Activated CD8-positive, alpha-beta T cell treated with anti-CD3 and anti-CD28 coated beads for 36 hours (primary cell): ENCODE measurements around the gene ZNF586. TPM values are rescaled to one million over a fixed set of nuclear protein-coding genes. Genes with fewer than 3 reads are reported as not detected.
"Not testable (repeated sequence)": the region's sequence is repeated elsewhere in the genome, so short reads cannot be mapped to it uniquely, and the experiment has no call there.

Experiments used
- ATAC-seq: fragments of 200-7000 bp; cut with Tn5 transposase; one replicate; pipeline ENCODE4 v1.10.0; 2021; ENCODE audit warnings: mild to moderate bottlenecking, moderate library complexity
- CTCF ChIA-PET: fragments of 350-600 bp; sonication (Branson Sonifier 250); formaldehyde crosslinking; loops from one replicate; lab custom pipeline; 2021; ENCODE audit warnings: antibody characterized with exemption; lab: Charles Lee
- POLR2A ChIA-PET: fragments of 350-600 bp; sonication (Branson Sonifier 250); formaldehyde crosslinking; loops from one replicate; lab custom pipeline; 2021; ENCODE audit warnings: antibody characterized with exemption; lab: Charles Lee
- DNase-seq: peaks from one replicate; pipeline ENCODE4 v3.0.0-alpha.2; 2020
- H3K27ac Mint-ChIP-seq: one replicate; pipeline ENCODE4 v1.8.0; 2021; ENCODE audit warnings: mild to moderate bottlenecking, mixed read lengths
- H3K27me3 Mint-ChIP-seq: one replicate; pipeline ENCODE4 v1.8.0; 2021; ENCODE audit warnings: mixed read lengths
- H3K36me3 Mint-ChIP-seq: one replicate; pipeline ENCODE4 v1.8.0; 2021; ENCODE audit warnings: low read depth, mixed read lengths
- H3K4me1 Mint-ChIP-seq: one replicate; pipeline ENCODE4 v1.8.0; 2021; ENCODE audit warnings: low read depth, mixed read lengths
- H3K4me3 Mint-ChIP-seq: one replicate; pipeline ENCODE4 v1.8.0; 2021; ENCODE audit warnings: mild to moderate bottlenecking, moderate library complexity, mixed read lengths
- H3K9me3 Mint-ChIP-seq: one replicate; pipeline ENCODE4 v1.8.0; 2021; ENCODE audit warnings: mixed read lengths
- CTCF ChIP-seq: fragments of 200-600 bp; IDR thresholded peaks from one replicate; pipeline ENCODE4 v1.8.0; 2022; ENCODE audit warnings: antibody characterized with exemption, mild to moderate bottlenecking
- intact Hi-C: fragments of 100-400 bp; cut with micrococcal nuclease; formaldehyde crosslinking; loops from one replicate; pipeline ENCODE4 v1.10.0; 2022
- total RNA-seq, 2 experiments: library from RNA; stranded (reverse); gene quantifications; one replicate each; pipeline ENCODE4 v1.2.3, GENCODE V29; 2021

ZNF586 gene
- 10 to 100 TPM; 16.7 to 21.8 TPM for total RNA-seq

- Mint-ChIP-seq H3K4me3 (peak within 1 kb of the TSS; percentile 89), H3K36me3 (peaks cover 58% of the 10 kb centered on the region), H3K9me3 (peaks cover 23% of the 10 kb centered on the region), H3K27me3 (no peaks in the 10 kb centered on the region), H3K4me1 (peaks cover 29% of the 10 kb centered on the region), H3K27ac (peak within 1 kb of the TSS; percentile 94)
- DNase-seq = peak; percentile 93
- peak; percentile 100 for ATAC-seq
- intact Hi-C loops = no loop called here
- POLR2A ChIA-PET = interaction anchor here (0.6 to 1.7 kb wide), 2 partner anchors 23 to 161 kb away, joined by 3 to 5 read pairs; partner anchors contain the start of gene ZNF776
- no peak for TF ChIP-seq CTCF
- CTCF ChIA-PET = interaction anchor here (1.2 to 1.7 kb wide), 2 partner anchors 12 to 61 kb away, joined by 3 to 4 read pairs; partner anchors contain the start of gene ZNF154
Measured at GRCh38 chr19:57769345-57770131, at the start of gene ZNF586. TSS of gene ZNF586 (plus strand) at chr19:57769676. CDS start at chr19:57769843, 167 bp downstream.

DNA sequence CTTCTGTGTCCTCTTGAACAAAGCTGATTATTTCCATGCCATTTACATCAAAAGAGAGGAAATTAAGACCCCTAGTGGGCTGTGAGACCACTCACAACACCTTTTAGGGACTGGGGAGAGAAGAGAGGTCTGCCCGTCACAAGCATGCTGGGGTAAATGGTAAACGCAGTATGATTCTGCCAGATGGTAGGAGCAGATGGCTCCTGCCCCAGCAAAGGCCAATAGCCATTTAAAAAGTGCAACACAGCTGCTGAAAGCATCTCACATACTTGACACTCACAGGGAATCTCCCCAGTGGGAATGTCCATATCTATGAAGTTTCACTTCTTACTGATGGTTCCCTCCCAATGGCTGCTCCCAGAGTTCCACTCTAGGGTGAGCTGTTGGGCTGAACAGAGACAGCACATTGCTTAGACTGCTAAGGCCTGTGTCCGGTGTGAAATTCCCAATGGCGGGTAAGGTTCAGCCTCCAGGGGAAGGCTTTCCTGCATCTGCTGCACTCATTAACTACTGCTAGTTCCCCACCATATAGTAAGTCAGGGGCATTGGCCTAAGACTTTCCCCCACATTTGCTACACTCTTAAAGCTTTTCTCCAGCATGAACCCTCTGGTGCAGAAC is 49.5 kb upstream of the ZNF586 start:
- Mint-ChIP-seq H3K27me3 (no peaks in the 10 kb centered on the region), H3K4me1 (peaks cover 6% of the 10 kb centered on the region), H3K36me3 (peaks cover 76% of the 10 kb centered on the region), H3K27ac (no peak overlapping the region), H3K4me3 (no peak overlapping the region), H3K9me3 (peaks cover 65% of the 10 kb centered on the region)
- CTCF ChIA-PET = no interaction called here
- intact Hi-C loops = no loop called here
- DNase-seq (no peak), ATAC-seq (no peak)
- POLR2A ChIA-PET = no interaction called here
- TF ChIP-seq CTCF = no peak

- Mint-ChIP-seq H3K27ac (no peak overlapping the region), H3K36me3 (peaks cover 74% of the 10 kb centered on the region), H3K27me3 (no peaks in the 10 kb centered on the region), H3K4me3 (no peak overlapping the region), H3K9me3 (peaks cover 63% of the 10 kb centered on the region), H3K4me1 (peaks cover 6% of the 10 kb centered on the region)
- POLR2A ChIA-PET = no interaction called here
- CTCF ChIA-PET = no interaction called here
- TF ChIP-seq CTCF = no peak
- intact Hi-C loops = no loop called here
- no peak for DNase-seq
- ATAC-seq = no peak
Measured at GRCh38 chr19:57720878-57721277, 48.6 kb upstream of the ZNF586 start.

- ChIA-PET CTCF (interaction anchor here (1.6 kb wide), 1 partner anchor 10 kb away, joined by 3 read pairs; no protein-coding TSS in a partner anchor), POLR2A (interaction anchor here (0.9 kb wide), 1 partner anchor 8 kb away, joined by 3 read pairs; the partner anchor contains the start of gene ZNF776)
- peak; percentile 60 for TF ChIP-seq CTCF
- H3K27ac Mint-ChIP-seq, H3K27me3 Mint-ChIP-seq, H3K9me3 Mint-ChIP-seq, H3K4me3 Mint-ChIP-seq, intact Hi-C loops, H3K36me3 Mint-ChIP-seq, H3K4me1 Mint-ChIP-seq: not testable (repeated sequence)
- ATAC-seq = peak; percentile 61
- DNase-seq = peak; percentile 61
Measured at GRCh38 chr19:57738320-57738719, 31.2 kb upstream of the ZNF586 start.

GRCh38 chr19:57738770-57739169 is 30.7 kb upstream of the ZNF586 start:
- H3K27me3 Mint-ChIP-seq, H3K4me1 Mint-ChIP-seq, POLR2A ChIA-PET, H3K27ac Mint-ChIP-seq, ATAC-seq, DNase-seq, H3K36me3 Mint-ChIP-seq, CTCF ChIA-PET, H3K9me3 Mint-ChIP-seq, H3K4me3 Mint-ChIP-seq, intact Hi-C loops: not testable (repeated sequence)
- peak; percentile 36 for TF ChIP-seq CTCF
